Natural killer cell (primary cell): Measurements from ENCODE around the gene CHM. TPM values are rescaled to one million over a fixed set of nuclear protein-coding genes. Genes with fewer than 3 reads are reported as not detected.
"Not testable (repeated sequence)": the region's sequence is repeated elsewhere in the genome, so short reads cannot be mapped to it uniquely, and the experiment has no call there.

Source experiments
- ATAC-seq, 3 donors: fragments of 150-1000 bp in 2 of 3; fragments of 200-7000 bp in 1 of 3; cut with Tn5 transposase; 1 replicate in 1 of 3; 2 replicates in 2 of 3; pipeline ENCODE4 v1.10.0; 2021; ENCODE audit warnings: mild to moderate bottlenecking in 2 of 3, moderate library complexity in 2 of 3
- DNase-seq, 2 donors: peaks; one replicate each; pipeline versions ENCODE4 v3.0.0 to v3.0.0-alpha.2; 2013 to 2021; ENCODE audit warnings: mixed read lengths in 1 of 2
- H3K27ac ChIP-seq: one replicate; pipeline ENCODE4 v1.5.1; 2013; ENCODE audit warnings: mild to moderate bottlenecking, low read length
- H3K27me3 ChIP-seq: one replicate; pipeline ENCODE4 v1.6.1; 2013; ENCODE audit warnings: low read length; ENCODE audit not compliant: control insufficient read depth, insufficient read depth
- H3K36me3 ChIP-seq: one replicate; pipeline ENCODE4 v1.6.1; 2013; ENCODE audit warnings: low read length; ENCODE audit not compliant: control insufficient read depth, insufficient read depth
- H3K4me1 ChIP-seq: one replicate; pipeline ENCODE4 v1.6.1; 2013; ENCODE audit warnings: low read length; ENCODE audit not compliant: control insufficient read depth, insufficient read depth
- H3K4me3 ChIP-seq: one replicate; pipeline ENCODE4 v1.5.1; 2013; ENCODE audit warnings: low read length
- H3K9me3 ChIP-seq: one replicate; pipeline ENCODE4 v1.6.1; 2013; ENCODE audit warnings: low read length; ENCODE audit not compliant: control insufficient read depth, insufficient read depth
- H3K27ac Mint-ChIP-seq, 2 donors: one replicate each; pipeline ENCODE4 v1.8.0; 2022; ENCODE audit warnings: mild to moderate bottlenecking in 2 of 2, mixed read lengths in 2 of 2, moderate library complexity in 1 of 2
- H3K27me3 Mint-ChIP-seq, 2 donors: one replicate each; pipeline ENCODE4 v1.8.0; 2022; ENCODE audit warnings: low read depth in 2 of 2, mixed read lengths in 2 of 2
- H3K36me3 Mint-ChIP-seq: one replicate; pipeline ENCODE4 v1.8.0; 2022; ENCODE audit warnings: mixed read lengths
- H3K4me1 Mint-ChIP-seq, 2 donors: one replicate each; pipeline ENCODE4 v1.8.0; 2022; ENCODE audit warnings: mixed read lengths in 2 of 2
- H3K4me3 Mint-ChIP-seq: one replicate; pipeline ENCODE4 v1.8.0; 2022; ENCODE audit warnings: mild to moderate bottlenecking, moderate library complexity, mixed read lengths
- H3K9me3 Mint-ChIP-seq, 2 donors: one replicate each; pipeline ENCODE4 v1.8.0; 2022; ENCODE audit warnings: mixed read lengths in 2 of 2
- CTCF ChIP-seq: fragments of 200-600 bp; IDR thresholded peaks from one replicate; pipeline ENCODE4 v1.8.0; 2022; ENCODE audit warnings: antibody characterized with exemption
- WGBS: methylation state at CpG from one replicate; pipeline ENCODE4 v1.1.7; 2013; ENCODE audit warnings: missing lambda C conversion rate; ENCODE audit not compliant: insufficient coverage; 5-methylcytosine and 5-hydroxymethylcytosine counted together
- intact Hi-C: fragments of 100-400 bp; cut with micrococcal nuclease; formaldehyde crosslinking; loops from one replicate; pipeline ENCODE4 v1.14.2; 2022
- total RNA-seq, 4 donors: library from RNA; stranded (reverse); fragments of 120-200 nt in 1 of 4; gene quantifications; one replicate each; pipeline versions ENCODE4 v1.2.3 to v1.2.4, GENCODE V29; 2013 to 2022

The CHM gene
- total RNA-seq, 3 donors from 2014 or later (not counting 1 experiment from before 2014, with no cell fraction given): 11.8 to 20.2 (median 16.5) TPM

- TF ChIP-seq CTCF: no peak
- no peak for ATAC-seq
- H3K27ac Mint-ChIP-seq: no peak overlapping the region
- H3K36me3 Mint-ChIP-seq: peaks cover 23% of the 10 kb centered on the region
- DNase-seq: no peak
- peaks cover 0 to 6% of the 10 kb centered on the region in 2 donors for H3K4me1 Mint-ChIP-seq
- no peak overlapping the region for H3K4me3 ChIP-seq
- H3K9me3 ChIP-seq: peaks cover 6% of the 10 kb centered on the region
- no peak overlapping the region for H3K4me3 Mint-ChIP-seq
- H3K4me1 ChIP-seq: no peaks in the 10 kb centered on the region
- H3K27me3 Mint-ChIP-seq: no peaks in the 10 kb centered on the region
- no CpG with 5 or more reads among the region's 1 CpG for WGBS
- intact Hi-C loops: no loop called here
- no peaks in the 10 kb centered on the region for H3K36me3 ChIP-seq
- H3K27me3 ChIP-seq: no peaks in the 10 kb centered on the region
- H3K27ac ChIP-seq: no peak overlapping the region
- H3K9me3 Mint-ChIP-seq: peaks cover 8 to 9% of the 10 kb centered on the region in 2 donors
Measured at GRCh38 chrX:85941275-85941674, 106.1 kb downstream of the CHM start.

GRCh38 chrX:85939942-85940341 is 107.4 kb downstream of the CHM start:
- H3K4me1 ChIP-seq, H3K4me3 Mint-ChIP-seq, intact Hi-C loops, H3K27me3 ChIP-seq, H3K9me3 ChIP-seq, H3K36me3 ChIP-seq, H3K4me3 ChIP-seq, H3K9me3 Mint-ChIP-seq, H3K27me3 Mint-ChIP-seq, ATAC-seq, H3K27ac ChIP-seq, H3K4me1 Mint-ChIP-seq, DNase-seq: not testable (repeated sequence)
- no CpG with 5 or more reads among the region's 3 CpGs for WGBS
- peak overlapping the region in 1 of 2 donors; percentile 9 for H3K27ac Mint-ChIP-seq
- peaks cover 12% of the 10 kb centered on the region for H3K36me3 Mint-ChIP-seq

GRCh38 chrX:85934399-85934798 is 113.0 kb downstream of the CHM start:
- H3K27ac ChIP-seq, ATAC-seq, H3K4me1 ChIP-seq, H3K36me3 ChIP-seq, intact Hi-C loops, H3K4me1 Mint-ChIP-seq, H3K27me3 ChIP-seq, H3K9me3 Mint-ChIP-seq, H3K4me3 ChIP-seq, DNase-seq, H3K27me3 Mint-ChIP-seq, H3K36me3 Mint-ChIP-seq, H3K9me3 ChIP-seq, H3K27ac Mint-ChIP-seq, H3K4me3 Mint-ChIP-seq: not testable (repeated sequence)
- WGBS: 80% methylated on average over 1 of the region's 2 CpGs

GRCh38 chrX:85930099-85930498 is 117.3 kb downstream of the CHM start:
- H3K27me3 Mint-ChIP-seq: no peaks in the 10 kb centered on the region
- H3K4me3 Mint-ChIP-seq: no peak overlapping the region
- intact Hi-C loops: no loop called here

More at GRCh38 chrX:85930099-85930498, 117.3 kb downstream of the CHM start:
- ATAC-seq (no peak), DNase-seq (no peak)
- H3K27ac Mint-ChIP-seq: no peak overlapping the region
- Histone ChIP-seq H3K36me3 (no peaks in the 10 kb centered on the region), H3K27me3 (no peaks in the 10 kb centered on the region), H3K27ac (no peak overlapping the region), H3K4me3 (no peak overlapping the region), H3K4me1 (no peaks in the 10 kb centered on the region), H3K9me3 (no peaks in the 10 kb centered on the region)
- peaks cover 4 to 5% of the 10 kb centered on the region in 2 donors for H3K4me1 Mint-ChIP-seq
- no peaks in the 10 kb centered on the region for H3K9me3 Mint-ChIP-seq
- 100% methylated on average over 2 of the region's 3 CpGs for WGBS
- H3K36me3 Mint-ChIP-seq: no peaks in the 10 kb centered on the region
- TF ChIP-seq CTCF: no peak
